ENCODE measurements around the gene IL6. TPM values are rescaled to one million over a fixed set of nuclear protein-coding genes. Genes with fewer than 3 reads are reported as not detected.

The IL6 gene
- total and polyA plus RNA-seq, 7 donors = 2.1 to 43.3 (median 9.7) TPM; not detected in 1

- Histone ChIP-seq H3K4me1 (peaks cover 0 to 19% (median 18%) of the 10 kb centered on the region in 4 donors), H3K36me3 (no peaks in the 10 kb centered on the region), H3K27me3 (no peaks in the 10 kb centered on the region), H3K9me3 (no peaks in the 10 kb centered on the region), H3K4me3 (no peak overlapping the region), H3K27ac (peak overlapping the region in 1 of 4 donors; percentile 54)
- DNase-seq = no peak
- 73 to 86% methylated on average over 2 of the region's 2 CpGs for WGBS, 2 donors
- TF ChIP-seq, protein P1, sequence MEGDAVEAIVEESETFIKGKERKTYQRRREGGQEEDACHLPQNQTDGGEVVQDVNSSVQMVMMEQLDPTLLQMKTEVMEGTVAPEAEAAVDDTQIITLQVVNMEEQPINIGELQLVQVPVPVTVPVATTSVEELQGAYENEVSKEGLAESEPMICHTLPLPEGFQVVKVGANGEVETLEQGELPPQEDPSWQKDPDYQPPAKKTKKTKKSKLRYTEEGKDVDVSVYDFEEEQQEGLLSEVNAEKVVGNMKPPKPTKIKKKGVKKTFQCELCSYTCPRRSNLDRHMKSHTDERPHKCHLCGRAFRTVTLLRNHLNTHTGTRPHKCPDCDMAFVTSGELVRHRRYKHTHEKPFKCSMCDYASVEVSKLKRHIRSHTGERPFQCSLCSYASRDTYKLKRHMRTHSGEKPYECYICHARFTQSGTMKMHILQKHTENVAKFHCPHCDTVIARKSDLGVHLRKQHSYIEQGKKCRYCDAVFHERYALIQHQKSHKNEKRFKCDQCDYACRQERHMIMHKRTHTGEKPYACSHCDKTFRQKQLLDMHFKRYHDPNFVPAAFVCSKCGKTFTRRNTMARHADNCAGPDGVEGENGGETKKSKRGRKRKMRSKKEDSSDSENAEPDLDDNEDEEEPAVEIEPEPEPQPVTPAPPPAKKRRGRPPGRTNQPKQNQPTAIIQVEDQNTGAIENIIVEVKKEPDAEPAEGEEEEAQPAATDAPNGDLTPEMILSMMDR (IDR thresholded peaks at IDR 0.05) = no peak
- TF ChIP-seq POLR2A (IDR thresholded peaks at IDR 0.05) (no peak), POLR2AphosphoS5 (IDR thresholded peaks at IDR 0.05) (no peak), EP300 (IDR thresholded peaks at IDR 0.05) (no peak)
- intact Hi-C loops (cut with DNase I) = no loop called here
Observed at GRCh38 chr7:22731766-22732165, 4.8 kb downstream of the IL6 start.

DNA sequence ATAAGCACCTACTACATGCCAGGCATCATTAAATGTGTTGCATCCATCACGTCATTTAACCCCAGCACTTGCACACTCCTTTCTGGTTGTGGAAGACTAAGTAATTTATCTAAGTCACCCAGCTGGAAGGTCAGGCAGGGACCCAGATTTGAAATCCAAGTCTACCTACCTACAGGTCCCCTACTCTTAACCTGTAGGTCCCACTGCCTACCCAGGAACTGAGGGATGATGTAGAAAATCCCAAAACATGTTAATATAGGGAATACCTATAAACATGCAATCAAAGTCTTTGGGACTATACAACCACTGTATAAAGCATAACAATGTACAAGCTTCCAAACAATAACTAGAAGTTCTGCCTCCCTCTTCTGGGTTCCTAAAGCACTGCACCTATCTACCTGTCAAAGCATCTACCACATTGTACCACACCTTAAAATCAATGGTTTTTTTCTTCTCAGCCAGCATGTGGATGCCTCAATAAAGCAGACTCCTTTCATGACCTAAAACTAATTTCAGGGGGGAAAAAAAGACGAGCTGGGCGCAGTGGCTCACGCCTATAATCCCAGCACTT lies 5.6 kb downstream of the IL6 start:
- no peaks in the 10 kb centered on the region for H3K27me3 ChIP-seq
- intact Hi-C loops (cut with DNase I) = no loop called here
- DNase-seq = no peak
- H3K36me3 ChIP-seq = no peaks in the 10 kb centered on the region
- H3K4me3 ChIP-seq = no peak overlapping the region
- peaks cover 0 to 11% (median 9%) of the 10 kb centered on the region in 4 donors for H3K4me1 ChIP-seq
- H3K9me3 ChIP-seq = no peaks in the 10 kb centered on the region
- no peak for TF ChIP-seq POLR2A (IDR thresholded peaks at IDR 0.05)
- TF ChIP-seq, protein P1 (IDR thresholded peaks at IDR 0.05) = no peak
- TF ChIP-seq POLR2AphosphoS5 (IDR thresholded peaks at IDR 0.05) = no peak
- TF ChIP-seq EP300 (IDR thresholded peaks at IDR 0.05) = no peak
- H3K27ac ChIP-seq = no peak overlapping the region
- WGBS, 2 donors = 82 to 90% methylated on average over 4 of the region's 4 CpGs

DNA sequence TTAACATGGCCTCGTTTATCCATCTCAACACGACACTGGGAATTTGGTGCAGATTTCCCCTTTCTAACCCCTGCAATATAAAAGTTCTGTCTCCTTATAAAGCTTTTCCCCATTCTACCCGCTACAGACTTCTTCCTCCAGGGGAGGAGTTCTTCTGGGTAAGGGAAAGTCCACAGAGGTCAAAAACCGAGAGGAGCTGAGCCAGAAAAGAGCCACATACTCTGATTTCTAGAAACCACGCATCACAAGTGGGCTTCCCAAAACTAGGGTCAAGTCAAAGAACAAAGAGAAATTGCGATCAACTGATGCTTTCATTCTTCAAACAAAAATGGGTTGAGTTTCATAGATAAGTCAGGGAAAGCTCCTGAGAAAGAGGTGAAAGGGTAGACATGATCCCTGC lies 6.8 kb downstream of the IL6 start:
- no peak for DNase-seq
- H3K4me1 ChIP-seq = peaks cover 0 to 8% (median 7%) of the 10 kb centered on the region in 4 donors
- H3K27ac ChIP-seq = no peak overlapping the region
- TF ChIP-seq POLR2AphosphoS5 (IDR thresholded peaks at IDR 0.05) (no peak), POLR2A (IDR thresholded peaks at IDR 0.05) (no peak), EP300 (IDR thresholded peaks at IDR 0.05) (no peak)
- TF ChIP-seq, protein P1 (IDR thresholded peaks at IDR 0.05) = no peak
- intact Hi-C loops (cut with DNase I) = no loop called here
- no peaks in the 10 kb centered on the region for H3K9me3 ChIP-seq
- H3K27me3 ChIP-seq = no peaks in the 10 kb centered on the region
- WGBS, 2 donors = 67 to 80% methylated on average over 6 of the region's 6 CpGs
- no peak overlapping the region for H3K4me3 ChIP-seq
- H3K36me3 ChIP-seq = no peaks in the 10 kb centered on the region

GRCh38 chr7:22743014-22743413 lies 16.0 kb downstream of the IL6 start:
- H3K36me3 ChIP-seq = no peaks in the 10 kb centered on the region
- no peaks in the 10 kb centered on the region for H3K27me3 ChIP-seq
- DNase-seq = no peak
- 84 to 91% methylated on average over 4 of the region's 4 CpGs for WGBS, 2 donors
- no peak overlapping the region for H3K4me3 ChIP-seq
- H3K27ac ChIP-seq = no peak overlapping the region
- H3K4me1 ChIP-seq = no peaks in the 10 kb centered on the region
- no peaks in the 10 kb centered on the region for H3K9me3 ChIP-seq
- intact Hi-C loops (cut with DNase I) = no loop called here
- TF ChIP-seq, protein P1 (IDR thresholded peaks at IDR 0.05) = no peak
- TF ChIP-seq POLR2AphosphoS5 (IDR thresholded peaks at IDR 0.05) = no peak
- TF ChIP-seq POLR2A (IDR thresholded peaks at IDR 0.05) = no peak
- no peak for TF ChIP-seq EP300 (IDR thresholded peaks at IDR 0.05)

DNA sequence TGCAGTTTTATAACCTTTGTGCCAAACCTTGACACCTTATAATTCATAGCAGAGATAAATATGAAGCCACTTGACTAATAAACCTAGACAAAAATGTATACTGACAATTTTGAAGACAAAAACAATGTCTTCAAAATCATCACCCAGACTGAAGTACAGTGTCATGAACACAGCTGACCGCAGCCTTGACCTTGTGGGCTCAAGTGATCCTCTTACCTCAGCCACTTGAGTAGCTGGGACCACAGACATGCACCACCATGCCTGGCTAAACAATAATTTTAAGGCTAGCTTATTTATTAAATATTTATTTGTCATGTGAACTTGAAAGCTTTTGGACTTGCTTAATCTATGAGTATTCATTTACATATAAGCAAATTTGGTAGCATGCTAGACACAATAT lies 24.3 kb downstream of the IL6 start:
- Histone ChIP-seq H3K4me1 (no peaks in the 10 kb centered on the region), H3K36me3 (no peaks in the 10 kb centered on the region), H3K9me3 (no peaks in the 10 kb centered on the region), H3K27me3 (no peaks in the 10 kb centered on the region), H3K27ac (no peak overlapping the region), H3K4me3 (no peak overlapping the region)
- intact Hi-C loops (cut with DNase I) = no loop called here
- no peak for DNase-seq
- WGBS, 2 donors = 41 to 88% methylated on average over 1 of the region's 1 CpG
- TF ChIP-seq EP300 (IDR thresholded peaks at IDR 0.05) (no peak), POLR2AphosphoS5 (IDR thresholded peaks at IDR 0.05) (no peak), POLR2A (IDR thresholded peaks at IDR 0.05) (no peak)
- TF ChIP-seq, protein P1 (IDR thresholded peaks at IDR 0.05) = no peak

Data from sigmoid colon (tissue), 7 donors.